B cell (primary cell): ENCODE results near the gene LNP1. TPM values are rescaled to one million over a fixed set of nuclear protein-coding genes. Genes with fewer than 3 reads are reported as not detected.

Experiments
- ATAC-seq: fragments of 200-7000 bp; cut with Tn5 transposase; one replicate; pipeline ENCODE4 v1.10.0; 2021; ENCODE audit warnings: low read depth, mild to moderate bottlenecking, moderate number of reproducible peaks, moderate library complexity
- CTCF ChIA-PET: fragments of 350-600 bp; sonication (Branson Sonifier 250); formaldehyde crosslinking; loops from one replicate; lab custom pipeline; 2021; ENCODE audit warnings: antibody characterized with exemption, inconsistent platforms; lab: Charles Lee
- POLR2A ChIA-PET: fragments of 350-600 bp; sonication (Branson Sonifier 250); formaldehyde crosslinking; loops from one replicate; lab custom pipeline; 2021; ENCODE audit warnings: antibody characterized with exemption; lab: Charles Lee
- DNase-seq: peaks from one replicate; pipeline ENCODE4 v3.0.0; 2013
- H2AFZ ChIP-seq: 2 replicates; pipeline ENCODE4 v1.6.1; 2012; ENCODE audit warnings: mild to moderate bottlenecking, low read depth, low read length; ENCODE audit not compliant: insufficient read depth, poor library complexity, severe bottlenecking
- H3K27ac ChIP-seq, 2 donors: 1 replicate in 1 of 2; 2 replicates in 1 of 2; pipeline ENCODE4 v1.5.1; 2012 to 2013; ENCODE audit warnings: low read length in 2 of 2, mild to moderate bottlenecking in 2 of 2, moderate library complexity in 1 of 2
- H3K27me3 ChIP-seq, 4 experiments: fragments of 200-600 bp in 1 of 4; sonication (generic) in 1 of 4; replicated peaks in 1 of 4; 1 replicate in 2 of 4; 2 replicates in 2 of 4; pipeline versions ENCODE4 v1.6.1 to v1.7.0; 2013 to 2016; ENCODE audit warnings: low read length in 3 of 4, mild to moderate bottlenecking in 2 of 4, mixed read lengths in 1 of 4, moderate library complexity in 1 of 4; ENCODE audit not compliant: insufficient read depth in 4 of 4, control insufficient read depth in 3 of 4; ENCODE audit errors: control extremely low read depth in 1 of 4
- H3K36me3 ChIP-seq, 2 experiments: replicated peaks in 1 of 2; 1 replicate in 1 of 2; 2 replicates in 1 of 2; pipeline versions ENCODE4 v1.6.1 to v1.7.1; 2013; ENCODE audit warnings: low read length in 1 of 2; ENCODE audit not compliant: insufficient read depth in 2 of 2, control insufficient read depth in 1 of 2; ENCODE audit errors: control extremely low read depth in 1 of 2, extremely low read depth in 1 of 2
- H3K4me1 ChIP-seq, 2 donors: fragments of 200-600 bp in 1 of 2; sonication (generic) in 1 of 2; 1 replicate in 1 of 2; 2 replicates in 1 of 2; pipeline versions ENCODE4 v1.5.1 to v1.6.1; 2013 to 2017; ENCODE audit warnings: low read length in 2 of 2; ENCODE audit not compliant: control insufficient read depth in 2 of 2, insufficient read depth in 2 of 2
- H3K4me2 ChIP-seq: replicated peaks from 2 replicates; pipeline ENCODE3; 2012; ENCODE audit warnings: mild to moderate bottlenecking, low read depth, low read length; ENCODE audit not compliant: poor library complexity, severe bottlenecking
- H3K4me3 ChIP-seq, 5 experiments: fragments of 200-600 bp in 1 of 5; sonication (generic) in 1 of 5; 1 replicate in 3 of 5; 2 replicates in 2 of 5; pipeline versions ENCODE4 v1.5.1 to v1.7.0; 2011 to 2016; ENCODE audit warnings: low read length in 4 of 5, mild to moderate bottlenecking in 4 of 5, low read depth in 2 of 5, control low read depth in 1 of 5, moderate library complexity in 1 of 5; ENCODE audit not compliant: insufficient read depth in 1 of 5; ENCODE audit errors: control extremely low read depth in 1 of 5, extremely low read depth in 1 of 5
- H3K79me2 ChIP-seq: fragments of 200-600 bp; sonication (generic); one replicate; pipeline ENCODE4 v1.6.0; 2016; ENCODE audit warnings: low read length; ENCODE audit not compliant: control insufficient read depth, insufficient read depth
- H3K9ac ChIP-seq: fragments of 200-600 bp; sonication (generic); 2 replicates; pipeline ENCODE4 v1.6.1; 2017; ENCODE audit warnings: mild to moderate bottlenecking, low read length, moderate library complexity
- H3K9me3 ChIP-seq, 3 donors: one replicate each; pipeline versions ENCODE4 v1.6.1 to v1.7.1; 2013; ENCODE audit warnings: low read length in 2 of 3; ENCODE audit not compliant: control insufficient read depth in 2 of 3, insufficient read depth in 1 of 3; ENCODE audit errors: control extremely low read depth in 1 of 3
- H4K20me1 ChIP-seq: 2 replicates; pipeline ENCODE4 v1.6.0; 2012; ENCODE audit warnings: mild to moderate bottlenecking, low read length; ENCODE audit not compliant: insufficient read depth, control insufficient read depth, poor library complexity, severe bottlenecking
- H3K27ac Mint-ChIP-seq: one replicate; pipeline ENCODE4 v1.8.0; 2021; ENCODE audit warnings: mixed read lengths
- H3K27me3 Mint-ChIP-seq: one replicate; pipeline ENCODE4 v1.8.0; 2021; ENCODE audit warnings: mixed read lengths
- H3K4me1 Mint-ChIP-seq: one replicate; pipeline ENCODE4 v1.8.0; 2021; ENCODE audit warnings: mixed read lengths
- H3K4me3 Mint-ChIP-seq: one replicate; pipeline ENCODE4 v1.8.0; 2021; ENCODE audit warnings: mixed read lengths
- H3K9me3 Mint-ChIP-seq: one replicate; pipeline ENCODE4 v1.8.0; 2022; ENCODE audit warnings: mixed read lengths; ENCODE audit not compliant: insufficient read depth
- EZH2 ChIP-seq: IDR thresholded peaks from 2 replicates; pipeline ENCODE4 v1.6.1; 2012; ENCODE audit warnings: borderline replicate concordance, low read depth, mild to moderate bottlenecking, moderate library complexity, low read length; ENCODE audit not compliant: insufficient read depth, poor library complexity, severe bottlenecking
- WGBS: methylation state at CpG from one replicate; pipeline ENCODE4 v1.1.5; 2013; ENCODE audit warnings: missing lambda C conversion rate; ENCODE audit not compliant: insufficient coverage; 5-methylcytosine and 5-hydroxymethylcytosine counted together
- intact Hi-C: fragments of 100-400 bp; cut with micrococcal nuclease; formaldehyde crosslinking; loops from one replicate; pipeline ENCODE4 v1.10.0; 2022
- polyA plus RNA-seq: library from polyadenylated mRNA; depleted of rRNA; stranded (reverse); fragments of >200 nt; gene quantifications from 2 replicates; pipeline ENCODE4 v1.2.3, GENCODE V29; 2012
- total RNA-seq, 2 donors: library from RNA; stranded (reverse); fragments of 120-200 nt in 1 of 2; gene quantifications; 1 replicate in 1 of 2; 2 replicates in 1 of 2; pipeline versions ENCODE4 v1.2.3 to v1.2.4, GENCODE V29; 2013 to 2022
- TF ChIP-seq, protein P1 (sequence below): fragments of 200-600 bp; IDR thresholded peaks from one replicate; pipeline ENCODE4 v1.8.0; 2022; ENCODE audit warnings: antibody characterized with exemption, mild to moderate bottlenecking

The LNP1 gene
- total and polyA plus RNA-seq, 2 donors (not counting 1 experiment from before 2014, with no cell fraction given) = 0.39 to 1.9 TPM

DNA sequence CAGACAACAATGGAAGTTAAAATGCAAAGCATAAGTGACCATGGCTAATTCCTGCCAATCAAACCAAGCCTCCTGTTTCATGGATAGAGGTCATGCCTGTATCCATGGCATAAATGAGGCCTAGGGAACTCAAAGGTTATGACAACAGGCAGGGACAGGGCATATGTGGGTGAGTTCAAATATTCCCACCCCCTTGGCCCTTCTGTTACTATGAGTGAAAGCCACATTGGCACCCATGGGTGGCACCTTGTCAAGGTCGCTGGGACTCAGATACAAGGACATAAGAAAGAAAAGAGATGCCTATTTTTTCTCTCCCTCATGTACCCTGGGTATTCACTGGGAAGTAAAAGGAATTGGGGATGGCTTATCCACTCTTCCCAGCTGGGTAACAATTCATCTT, 65.8 kb downstream of the LNP1 start:
- POLR2A ChIA-PET = no interaction called here
- H2AFZ ChIP-seq = no peak overlapping the region
- CTCF ChIA-PET = no interaction called here

DNA sequence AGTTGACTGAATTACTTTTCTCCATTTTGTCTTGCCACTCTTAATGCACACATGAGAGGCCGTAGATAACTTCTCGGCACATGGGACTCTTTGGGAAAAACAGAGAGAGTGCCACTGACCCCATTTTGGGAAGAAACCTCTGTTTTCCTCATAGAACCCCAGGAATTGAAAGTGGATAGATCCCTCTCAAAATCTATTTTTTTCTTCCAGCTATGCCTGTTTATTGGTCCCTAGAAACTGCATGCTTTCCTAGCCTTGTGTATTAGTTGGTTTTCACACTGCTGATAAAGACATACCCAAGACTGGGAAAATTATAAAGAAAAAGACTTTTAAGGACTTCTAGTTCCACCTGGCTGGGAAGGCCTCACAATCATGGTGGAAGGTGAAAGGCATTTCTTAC, 67.3 kb downstream of the LNP1 start:
- no peak overlapping the region for H3K9ac ChIP-seq
- no CpG with 5 or more reads among the region's 2 CpGs for WGBS
- H3K36me3 ChIP-seq = no peaks in the 10 kb centered on the region
- Mint-ChIP-seq H3K27me3 (peaks cover 5% of the 10 kb centered on the region), H3K9me3 (peaks cover 8% of the 10 kb centered on the region), H3K4me1 (no peaks in the 10 kb centered on the region), H3K4me3 (no peak overlapping the region), H3K27ac (no peak overlapping the region)
- H3K4me1 ChIP-seq = no peaks in the 10 kb centered on the region
- no peak overlapping the region for H2AFZ ChIP-seq
- H3K79me2 ChIP-seq = no peaks in the 10 kb centered on the region
- H3K27ac ChIP-seq = no peak overlapping the region
- peaks cover 0 to 10% (median 6%) of the 10 kb centered on the region in 3 donors for H3K9me3 ChIP-seq
- ChIA-PET CTCF (no interaction called here), POLR2A (no interaction called here)
- no peak for ATAC-seq
- H3K4me3 ChIP-seq = no peak overlapping the region
- H3K27me3 ChIP-seq = peaks cover 0 to 3% (median 0%) of the 10 kb centered on the region in 4 experiments
- DNase-seq = no peak
- no peak overlapping the region for H3K4me2 ChIP-seq
- no peaks in the 10 kb centered on the region for H4K20me1 ChIP-seq
- TF ChIP-seq EZH2 = no peak
- intact Hi-C loops = no loop called here

More for the DNA sequence above, 65.8 kb downstream of the LNP1 start:
- Mint-ChIP-seq H3K4me1 (no peaks in the 10 kb centered on the region), H3K4me3 (no peak overlapping the region), H3K27me3 (peaks cover 5% of the 10 kb centered on the region), H3K27ac (no peak overlapping the region), H3K9me3 (peaks cover 8% of the 10 kb centered on the region)
- no peaks in the 10 kb centered on the region for H4K20me1 ChIP-seq
- DNase-seq (no peak), ATAC-seq (no peak)
- no peaks in the 10 kb centered on the region for H3K36me3 ChIP-seq
- H3K79me2 ChIP-seq = no peaks in the 10 kb centered on the region
- no CpG with 5 or more reads among the region's 1 CpG for WGBS
- no peaks in the 10 kb centered on the region for H3K4me1 ChIP-seq
- no peak overlapping the region for H3K4me2 ChIP-seq
- peaks cover 0 to 4% (median 0%) of the 10 kb centered on the region in 4 experiments for H3K27me3 ChIP-seq
- H3K9me3 ChIP-seq = peaks cover 0 to 10% (median 6%) of the 10 kb centered on the region in 3 donors
- H3K9ac ChIP-seq = no peak overlapping the region
- intact Hi-C loops = no loop called here
- no peak for TF ChIP-seq EZH2
- TF ChIP-seq, protein P1, sequence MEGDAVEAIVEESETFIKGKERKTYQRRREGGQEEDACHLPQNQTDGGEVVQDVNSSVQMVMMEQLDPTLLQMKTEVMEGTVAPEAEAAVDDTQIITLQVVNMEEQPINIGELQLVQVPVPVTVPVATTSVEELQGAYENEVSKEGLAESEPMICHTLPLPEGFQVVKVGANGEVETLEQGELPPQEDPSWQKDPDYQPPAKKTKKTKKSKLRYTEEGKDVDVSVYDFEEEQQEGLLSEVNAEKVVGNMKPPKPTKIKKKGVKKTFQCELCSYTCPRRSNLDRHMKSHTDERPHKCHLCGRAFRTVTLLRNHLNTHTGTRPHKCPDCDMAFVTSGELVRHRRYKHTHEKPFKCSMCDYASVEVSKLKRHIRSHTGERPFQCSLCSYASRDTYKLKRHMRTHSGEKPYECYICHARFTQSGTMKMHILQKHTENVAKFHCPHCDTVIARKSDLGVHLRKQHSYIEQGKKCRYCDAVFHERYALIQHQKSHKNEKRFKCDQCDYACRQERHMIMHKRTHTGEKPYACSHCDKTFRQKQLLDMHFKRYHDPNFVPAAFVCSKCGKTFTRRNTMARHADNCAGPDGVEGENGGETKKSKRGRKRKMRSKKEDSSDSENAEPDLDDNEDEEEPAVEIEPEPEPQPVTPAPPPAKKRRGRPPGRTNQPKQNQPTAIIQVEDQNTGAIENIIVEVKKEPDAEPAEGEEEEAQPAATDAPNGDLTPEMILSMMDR = no peak
- H3K27ac ChIP-seq = no peak overlapping the region
- no peak overlapping the region for H3K4me3 ChIP-seq
